Neural crest cell (in vitro differentiated cells): Measurements from ENCODE around the gene ZNF521. TPM values are rescaled to one million over a fixed set of nuclear protein-coding genes. Genes with fewer than 3 reads are reported as not detected.

Experiments
- DNase-seq: peaks from one replicate; pipeline ENCODE4 v3.0.0; 2021; ENCODE audit warnings: low read depth, mixed read lengths, low spot score
- H3K27ac Mint-ChIP-seq: one replicate; pipeline ENCODE4 v1.8.0; 2021; ENCODE audit warnings: mild to moderate bottlenecking, mixed read lengths; ENCODE audit not compliant: unreplicated experiment
- H3K27me3 Mint-ChIP-seq: 2 replicates; pipeline ENCODE4 v1.8.0; 2021; ENCODE audit warnings: low read depth, mild to moderate bottlenecking, mixed read lengths
- H3K36me3 Mint-ChIP-seq: 2 replicates; pipeline ENCODE4 v1.8.0; 2021; ENCODE audit warnings: low read depth, mild to moderate bottlenecking, mixed read lengths
- H3K4me1 Mint-ChIP-seq: 2 replicates; pipeline ENCODE4 v1.8.0; 2021; ENCODE audit warnings: mixed read lengths
- H3K4me3 Mint-ChIP-seq: one replicate; pipeline ENCODE4 v1.8.0; 2021; ENCODE audit warnings: mild to moderate bottlenecking, mixed read lengths
- H3K9me3 Mint-ChIP-seq: 2 replicates; pipeline ENCODE4 v1.8.0; 2021; ENCODE audit warnings: mixed read lengths
- CTCF ChIP-seq: fragments of 200-600 bp; sonication (generic); conservative IDR thresholded peaks from 2 replicates; pipeline ENCODE4 v1.5.0; 2021; ENCODE audit warnings: antibody characterized with exemption, mild to moderate bottlenecking
- total RNA-seq: library from RNA; stranded (reverse); gene quantifications from 2 replicates; pipeline ENCODE4 v1.2.1, GENCODE V29; 2021

Gene ZNF521
- total RNA-seq, 1 donor from 2014 or later = 86.1 TPM

DNA sequence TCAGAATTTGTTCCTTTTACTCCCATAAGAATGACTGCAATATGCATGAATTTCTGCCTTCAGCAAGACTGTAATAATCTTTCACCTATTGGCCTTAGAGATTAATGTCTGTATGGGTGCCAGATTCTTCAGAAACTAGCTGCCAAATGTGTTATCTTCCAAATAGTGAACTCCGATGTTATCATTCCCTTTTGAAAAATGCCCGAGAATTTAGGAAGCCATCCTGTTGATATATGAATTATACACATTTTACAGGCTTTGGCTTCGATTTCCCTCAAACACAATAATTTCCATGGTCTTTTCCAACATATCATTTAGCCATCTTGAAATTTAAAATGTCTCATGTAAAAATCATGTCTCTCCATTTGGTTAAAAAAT is 101.5 kb downstream of the ZNF521 start:
- H3K27ac Mint-ChIP-seq = no peak overlapping the region
- peaks cover 3% of the 10 kb centered on the region for H3K4me1 Mint-ChIP-seq
- no peak for DNase-seq
- no peak overlapping the region for H3K4me3 Mint-ChIP-seq
- TF ChIP-seq CTCF = no peak
- H3K36me3 Mint-ChIP-seq = no peaks in the 10 kb centered on the region
- no peaks in the 10 kb centered on the region for H3K27me3 Mint-ChIP-seq
- no peaks in the 10 kb centered on the region for H3K9me3 Mint-ChIP-seq

GRCh38 chr18:25248755-25249154 is 103.2 kb downstream of the ZNF521 start:
- no peak for DNase-seq
- H3K27ac Mint-ChIP-seq = no peak overlapping the region
- H3K27me3 Mint-ChIP-seq = no peaks in the 10 kb centered on the region
- H3K9me3 Mint-ChIP-seq = no peaks in the 10 kb centered on the region
- H3K4me1 Mint-ChIP-seq = peaks cover 8% of the 10 kb centered on the region
- TF ChIP-seq CTCF = no peak
- peaks cover 2% of the 10 kb centered on the region for H3K36me3 Mint-ChIP-seq
- H3K4me3 Mint-ChIP-seq = no peak overlapping the region

DNA sequence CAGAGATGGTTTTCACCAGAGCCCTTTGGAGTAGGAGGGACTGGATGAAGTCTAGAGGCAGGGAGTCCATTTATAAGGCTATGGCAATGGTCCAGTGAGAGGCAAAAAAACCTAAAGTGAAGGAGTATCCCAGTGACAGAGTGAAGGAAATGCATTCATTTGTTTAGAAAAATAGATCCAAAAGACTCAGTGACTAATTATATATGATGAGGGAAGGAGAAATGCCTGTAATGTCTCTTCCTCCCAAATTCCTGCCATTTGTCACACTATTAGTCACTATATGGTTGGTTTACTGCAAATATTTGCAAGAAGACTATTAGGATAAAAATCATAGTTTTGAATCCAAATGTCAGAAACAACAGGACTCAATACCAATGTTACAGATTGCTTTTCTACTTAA is 104.2 kb downstream of the ZNF521 start:
- DNase-seq = no peak
- H3K36me3 Mint-ChIP-seq = peaks cover 2% of the 10 kb centered on the region
- H3K4me3 Mint-ChIP-seq = no peak overlapping the region
- no peak overlapping the region for H3K27ac Mint-ChIP-seq
- H3K27me3 Mint-ChIP-seq = no peaks in the 10 kb centered on the region
- H3K9me3 Mint-ChIP-seq = no peaks in the 10 kb centered on the region
- peaks cover 13% of the 10 kb centered on the region for H3K4me1 Mint-ChIP-seq
- TF ChIP-seq CTCF = no peak

DNA sequence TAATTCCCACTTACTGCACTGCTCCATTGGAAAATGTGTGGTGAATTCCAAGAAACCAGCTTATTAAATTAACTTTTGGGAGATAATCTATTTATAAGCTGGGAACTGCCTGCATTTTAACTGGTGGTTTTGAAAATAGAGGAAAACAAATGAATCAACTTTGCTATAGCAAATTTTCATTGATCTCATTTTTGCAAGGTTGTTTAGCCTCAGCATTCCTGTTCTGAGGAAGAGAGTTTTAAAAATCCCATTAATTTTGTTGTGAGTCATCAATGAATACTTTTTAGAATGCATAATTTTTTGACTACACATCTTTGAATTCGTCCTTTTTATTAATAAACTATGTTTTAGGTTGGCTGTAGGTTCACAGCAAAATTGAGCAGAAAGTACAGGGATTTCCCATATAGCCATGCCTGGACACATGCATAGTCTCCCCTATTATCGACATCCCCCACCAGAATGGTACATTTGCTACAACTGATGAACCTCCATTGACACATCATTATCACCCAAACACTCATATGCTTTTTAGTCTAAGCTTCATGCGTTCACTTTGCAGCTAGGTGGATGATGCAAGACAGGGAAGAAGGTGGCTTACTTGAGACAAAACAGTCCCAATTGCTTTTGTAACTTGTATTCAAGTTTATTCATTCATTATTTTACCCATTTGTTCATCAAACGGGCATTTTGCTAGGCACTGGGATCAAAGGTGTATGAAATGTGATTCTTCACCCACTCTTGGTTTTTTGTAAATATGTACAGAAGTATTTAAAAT is 106.9 kb downstream of the ZNF521 start:
- Mint-ChIP-seq H3K9me3 (no peaks in the 10 kb centered on the region), H3K36me3 (peaks cover 4% of the 10 kb centered on the region), H3K4me1 (peaks cover 18% of the 10 kb centered on the region), H3K27me3 (no peaks in the 10 kb centered on the region), H3K4me3 (no peak overlapping the region), H3K27ac (no peak overlapping the region)
- no peak for TF ChIP-seq CTCF
- DNase-seq = no peak

DNA sequence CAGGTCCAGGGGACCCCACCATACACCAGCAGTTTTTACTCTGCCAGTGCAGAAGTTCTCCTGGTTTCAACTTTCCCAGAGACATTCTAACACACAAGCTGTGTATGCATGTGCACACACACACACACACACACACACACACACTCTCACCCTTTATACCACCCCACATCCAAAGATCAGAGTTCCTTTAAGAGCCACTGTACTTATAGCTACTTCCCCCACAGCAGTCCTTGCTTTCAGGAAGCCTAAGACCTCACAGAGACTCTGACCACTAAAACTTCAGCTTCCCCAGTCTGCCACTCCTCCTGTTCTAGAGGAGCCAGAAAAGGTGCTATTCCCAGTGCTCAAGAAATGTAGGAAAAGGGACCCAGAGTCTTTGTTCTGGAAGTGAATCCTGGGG is 107.8 kb downstream of the ZNF521 start:
- H3K4me3 Mint-ChIP-seq = no peak overlapping the region
- H3K9me3 Mint-ChIP-seq = no peaks in the 10 kb centered on the region
- no peak for TF ChIP-seq CTCF
- DNase-seq = no peak
- peaks cover 18% of the 10 kb centered on the region for H3K4me1 Mint-ChIP-seq
- no peaks in the 10 kb centered on the region for H3K27me3 Mint-ChIP-seq
- H3K27ac Mint-ChIP-seq = peak overlapping the region; percentile 51
- peaks cover 4% of the 10 kb centered on the region for H3K36me3 Mint-ChIP-seq
